ENCODE results near the gene NLRX1.
"Not testable (repeated sequence)": the region's sequence is repeated elsewhere in the genome, so short reads cannot be mapped to it uniquely, and the experiment has no call there.

The NLRX1 gene

GRCh38 chr11:119152604-119153003, 15.9 kb upstream of the NLRX1 start:
- in situ Hi-C loops (cut with MboI; ENCODE audit: low sequenced_read_pairs): no loop called here

DNA sequence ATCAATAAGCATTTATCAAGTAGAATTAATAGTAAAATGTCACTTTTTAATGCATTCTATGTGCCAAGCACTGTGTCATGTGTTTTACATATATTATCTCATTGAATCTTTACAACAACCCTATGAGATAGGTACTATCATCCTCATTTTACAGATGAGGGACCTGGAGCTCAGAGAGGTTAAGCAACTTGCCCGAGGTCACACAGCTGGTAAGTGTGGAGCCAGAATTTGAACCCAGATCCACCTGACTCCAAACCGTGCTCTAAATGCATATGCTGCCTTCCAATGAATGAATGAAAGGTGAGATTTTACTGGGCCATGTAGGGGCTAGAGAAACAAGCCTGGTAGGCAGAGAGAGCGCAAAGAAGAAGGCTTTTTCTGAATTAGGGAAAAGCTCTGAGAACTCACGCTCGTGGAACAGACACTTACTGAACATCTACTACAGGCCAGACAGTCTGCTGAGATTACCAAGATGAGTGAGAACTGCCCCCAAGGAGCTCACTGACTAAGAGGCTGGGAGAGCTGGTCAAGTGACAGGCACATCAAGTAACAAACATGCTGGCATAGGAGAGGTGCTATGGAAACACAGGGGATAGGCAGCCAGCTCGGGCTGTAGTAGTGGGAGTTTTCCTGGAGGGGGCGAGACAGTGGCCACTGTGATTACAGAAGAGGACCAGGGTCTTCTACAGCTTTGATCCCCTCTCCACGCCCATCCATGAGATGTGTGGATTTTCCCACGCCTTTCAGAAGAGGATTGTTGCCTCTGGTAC, 15.3 kb upstream of the NLRX1 start:
- in situ Hi-C loops (cut with MboI; ENCODE audit: low sequenced_read_pairs): no loop called here

DNA sequence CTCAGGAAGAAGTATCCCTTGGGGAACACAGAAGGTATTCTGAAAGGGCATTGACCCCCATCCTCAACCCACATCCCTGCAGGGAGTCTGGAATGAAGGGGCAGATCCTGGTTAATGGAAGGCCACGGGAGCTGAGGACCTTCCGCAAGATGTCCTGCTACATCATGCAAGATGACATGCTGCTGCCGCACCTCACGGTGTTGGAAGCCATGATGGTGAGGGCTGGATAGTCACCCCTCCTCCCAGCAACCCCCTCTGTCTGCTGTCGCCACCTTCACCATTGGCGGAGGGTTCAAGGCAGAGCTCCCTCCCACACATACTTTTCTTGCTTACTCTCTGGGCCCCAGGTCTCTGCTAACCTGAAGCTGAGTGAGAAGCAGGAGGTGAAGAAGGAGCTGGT, 14.3 kb upstream of the NLRX1 start:
- in situ Hi-C loops (cut with MboI; ENCODE audit: low sequenced_read_pairs): no loop called here

- in situ Hi-C loops (cut with MboI; ENCODE audit: low sequenced_read_pairs): no loop called here
Observed at GRCh38 chr11:119155733-119156492, 12.6 kb upstream of the NLRX1 start.

- in situ Hi-C loops (cut with MboI; ENCODE audit: low sequenced_read_pairs): no loop called here
Observed at GRCh38 chr11:119156496-119156895, 12.0 kb upstream of the NLRX1 start.

- in situ Hi-C loops (cut with MboI; ENCODE audit: low sequenced_read_pairs): no loop called here
Observed at GRCh38 chr11:119157063-119157462, 11.5 kb upstream of the NLRX1 start.

DNA sequence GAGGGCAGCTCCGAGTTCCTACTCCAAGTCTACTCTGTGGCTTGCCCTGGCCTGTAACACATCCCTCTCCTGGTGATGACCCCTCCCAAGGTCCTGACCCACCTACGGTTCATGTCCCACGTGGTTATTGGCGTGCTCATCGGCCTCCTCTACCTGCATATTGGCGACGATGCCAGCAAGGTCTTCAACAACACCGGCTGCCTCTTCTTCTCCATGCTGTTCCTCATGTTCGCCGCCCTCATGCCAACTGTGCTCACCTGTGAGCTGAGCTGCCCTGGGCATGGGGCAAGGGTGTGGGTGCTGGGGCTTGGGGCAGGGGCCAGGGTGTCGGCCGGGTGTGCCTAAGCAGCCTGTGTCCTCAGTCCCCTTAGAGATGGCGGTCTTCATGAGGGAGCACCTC, 10.1 kb upstream of the NLRX1 start:
- in situ Hi-C loops (cut with MboI; ENCODE audit: low sequenced_read_pairs): no loop called here

GRCh38 chr11:119160151-119160550, 8.4 kb upstream of the NLRX1 start:
- in situ Hi-C loops (cut with MboI; ENCODE audit: low sequenced_read_pairs): no loop called here

DNA sequence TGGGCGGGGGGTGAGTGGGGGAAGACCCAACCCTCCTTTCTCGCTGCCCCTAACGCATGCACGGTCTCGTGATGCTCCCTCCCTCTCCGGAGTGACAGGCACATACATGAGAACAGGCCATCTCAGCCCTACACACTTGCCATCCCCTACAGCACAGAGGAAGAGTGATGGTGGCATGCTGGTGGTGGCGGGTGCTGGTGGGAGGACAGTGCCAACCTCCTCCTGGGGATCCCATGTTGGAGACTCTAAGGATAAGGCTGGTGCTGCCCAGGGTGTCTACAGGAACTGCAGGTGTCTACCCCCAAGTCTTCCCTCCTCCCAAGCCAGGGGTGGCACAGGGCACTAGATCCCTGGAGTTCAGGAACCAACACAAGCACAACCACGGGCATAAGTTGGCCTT, 6.7 kb upstream of the NLRX1 start:
- in situ Hi-C loops (cut with MboI; ENCODE audit: low sequenced_read_pairs): no loop called here

- in situ Hi-C loops (cut with MboI; ENCODE audit: low sequenced_read_pairs): no loop called here
Observed at GRCh38 chr11:119166368-119167076, 2.0 kb upstream of the NLRX1 start.

- in situ Hi-C loops (cut with MboI; ENCODE audit: low sequenced_read_pairs): not testable (repeated sequence)
Observed at GRCh38 chr11:119167077-119167458, 1.5 kb upstream of the NLRX1 start.

GRCh38 chr11:119167933-119168332, 592 bp upstream of the NLRX1 start:
- in situ Hi-C loops (cut with MboI; ENCODE audit: low sequenced_read_pairs): no loop called here

DNA sequence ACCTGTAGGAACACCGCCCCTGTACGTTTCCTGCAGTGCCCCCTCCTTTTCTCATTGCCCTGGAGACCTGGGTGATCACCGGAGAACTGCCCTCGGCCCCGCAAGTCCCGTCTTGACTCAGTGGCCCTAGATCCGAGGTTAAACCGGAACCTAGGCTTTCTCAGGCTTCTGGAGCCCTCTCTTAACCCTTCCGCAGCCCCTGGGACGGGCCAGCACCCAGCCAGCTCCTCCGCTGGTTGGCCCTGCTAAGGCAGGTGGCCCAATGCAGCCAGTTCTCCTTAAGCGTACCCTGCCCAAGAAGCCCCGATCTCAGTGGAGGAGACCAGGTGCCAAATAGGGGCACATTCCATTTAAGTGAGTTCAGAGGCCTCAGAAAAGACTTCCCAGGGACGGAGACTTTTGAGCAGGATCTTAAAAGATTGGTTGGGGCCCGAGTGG, 776 bp downstream of the NLRX1 start:
- in situ Hi-C loops (cut with MboI; ENCODE audit: low sequenced_read_pairs): no loop called here

DNA sequence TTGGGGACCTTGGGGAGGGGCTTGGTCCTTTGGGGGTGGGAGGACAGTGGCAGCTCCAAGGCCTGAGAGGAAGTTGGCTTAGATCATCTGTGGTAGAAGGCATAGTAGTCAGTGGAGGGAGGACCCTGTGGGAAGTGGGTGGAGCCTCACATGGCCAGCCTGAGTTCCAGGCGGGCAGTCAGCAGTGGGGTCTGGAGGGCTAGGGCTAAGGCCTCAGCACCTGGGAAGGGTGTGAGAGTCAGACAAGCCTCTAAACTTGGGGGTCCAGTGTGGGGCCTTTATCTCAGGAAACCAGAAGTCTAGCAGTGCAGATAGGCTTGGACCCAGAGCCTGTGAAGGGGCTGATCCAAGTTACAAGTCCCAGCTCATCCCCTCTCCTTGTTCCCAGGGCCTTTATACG, 4.0 kb downstream of the NLRX1 start:
- in situ Hi-C loops (cut with MboI; ENCODE audit: low sequenced_read_pairs): no loop called here

DNA sequence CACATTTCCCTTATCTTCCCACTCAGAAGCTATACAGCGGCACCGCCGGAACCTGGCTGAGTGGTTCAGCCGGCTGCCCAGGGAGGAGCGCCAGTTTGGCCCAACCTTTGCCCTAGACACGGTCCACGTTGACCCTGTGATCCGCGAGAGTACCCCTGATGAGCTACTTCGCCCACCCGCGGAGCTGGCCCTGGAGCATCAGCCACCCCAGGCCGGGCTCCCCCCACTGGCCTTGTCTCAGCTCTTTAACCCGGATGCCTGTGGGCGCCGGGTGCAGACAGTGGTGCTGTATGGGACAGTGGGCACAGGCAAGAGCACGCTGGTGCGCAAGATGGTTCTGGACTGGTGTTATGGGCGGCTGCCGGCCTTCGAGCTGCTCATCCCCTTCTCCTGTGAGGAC, 4.9 kb downstream of the NLRX1 start:
- in situ Hi-C loops (cut with MboI; ENCODE audit: low sequenced_read_pairs): no loop called here

DNA sequence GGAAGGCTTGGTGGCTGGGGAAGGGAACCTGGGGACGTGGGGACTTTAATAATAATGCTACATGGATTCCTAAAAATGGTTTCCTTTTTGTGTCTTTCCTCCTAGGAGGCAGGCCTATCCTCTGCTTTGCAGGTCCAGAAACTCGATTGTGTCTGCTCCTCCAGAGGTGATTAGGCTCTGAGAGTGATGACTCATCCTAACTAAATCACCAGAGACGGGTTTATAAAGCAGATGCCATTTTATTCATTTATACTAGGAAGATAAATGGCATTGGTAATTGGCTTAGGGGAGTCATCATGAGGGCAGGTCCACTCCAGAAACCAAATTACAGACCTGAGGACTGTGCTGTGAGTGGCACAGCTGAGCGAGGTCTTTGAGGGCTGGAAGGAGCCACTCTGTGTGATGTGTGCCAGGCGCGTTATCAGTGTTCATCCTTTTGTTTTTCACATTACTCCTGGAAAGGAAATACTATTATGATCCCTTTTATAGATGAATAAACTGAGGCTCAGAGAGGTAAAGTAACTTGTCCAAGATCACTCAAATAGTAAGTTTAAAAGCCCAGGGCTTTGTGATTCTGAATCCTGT, 7.1 kb downstream of the NLRX1 start:
- in situ Hi-C loops (cut with MboI; ENCODE audit: low sequenced_read_pairs): no loop called here

DNA sequence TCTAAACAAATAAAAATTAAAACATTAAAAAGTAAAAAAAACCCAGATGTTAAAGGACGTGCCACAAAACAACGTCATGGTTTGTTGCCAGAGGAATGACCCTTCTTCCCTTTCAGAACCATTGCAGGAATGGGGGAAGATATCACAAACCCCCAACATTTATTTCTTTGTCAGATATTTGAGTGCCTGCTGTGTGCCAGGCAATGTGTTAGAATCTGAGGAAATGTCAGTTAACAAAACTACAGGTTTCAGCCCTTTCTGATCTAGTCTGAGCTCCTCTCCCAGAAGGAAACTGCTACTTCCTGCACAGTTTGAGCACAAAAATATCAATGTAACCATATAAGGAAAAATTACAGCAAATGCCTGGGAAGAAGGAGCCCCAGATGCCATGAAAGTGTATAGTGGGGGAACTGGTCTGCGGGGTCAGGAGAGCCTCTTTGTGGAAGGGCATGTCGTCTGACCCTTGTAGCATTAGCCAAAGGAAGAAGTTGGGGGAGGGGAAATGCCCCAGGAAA, 9.7 kb downstream of the NLRX1 start:
- in situ Hi-C loops (cut with MboI; ENCODE audit: low sequenced_read_pairs): no loop called here

GRCh38 chr11:119179342-119179741, 10.8 kb downstream of the NLRX1 start:
- in situ Hi-C loops (cut with MboI; ENCODE audit: low sequenced_read_pairs): no loop called here

DNA sequence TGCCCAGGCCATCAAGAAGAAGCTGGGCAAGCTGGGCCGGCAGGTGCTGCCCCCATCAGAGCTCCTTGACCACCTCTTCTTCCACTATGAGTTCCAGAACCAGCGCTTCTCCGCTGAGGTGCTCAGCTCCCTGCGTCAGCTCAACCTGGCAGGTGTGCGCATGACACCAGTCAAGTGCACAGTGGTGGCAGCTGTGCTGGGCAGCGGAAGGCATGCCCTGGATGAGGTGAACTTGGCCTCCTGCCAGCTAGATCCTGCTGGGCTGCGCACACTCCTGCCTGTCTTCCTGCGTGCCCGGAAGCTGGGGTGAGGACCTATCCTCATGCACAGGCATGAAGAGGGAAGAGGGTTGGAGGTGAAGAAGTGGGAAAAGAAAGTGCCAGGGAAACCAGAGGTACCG, 11.5 kb downstream of the NLRX1 start:
- in situ Hi-C loops (cut with MboI; ENCODE audit: low sequenced_read_pairs): no loop called here

- in situ Hi-C loops (cut with MboI; ENCODE audit: low sequenced_read_pairs): no loop called here
Observed at GRCh38 chr11:119180729-119181676, 12.5 kb downstream of the NLRX1 start.

Data from HL-60/S4 treated with phorbol 12-myristate 13-acetate at 8.2 ng/mL for 4 days and 3 days (cell line).